Neuronal stem cell (in vitro differentiated cells): ENCODE measurements around the gene ANKRD49.

Experiments
- DNase-seq: peaks from one replicate; pipeline ENCODE4 v3.0.0-alpha.2; 2013; ENCODE audit warnings: low spot score
- H2AFZ ChIP-seq: one replicate; pipeline ENCODE4 v1.6.1; 2013; ENCODE audit warnings: mild to moderate bottlenecking, low read length, inconsistent platforms
- H2AK5ac ChIP-seq: 2 replicates; pipeline ENCODE4 v1.6.1; 2013; ENCODE audit warnings: low read depth, mild to moderate bottlenecking, inconsistent platforms, low read length, moderate library complexity, mixed read lengths
- H2BK120ac ChIP-seq: 2 replicates; pipeline ENCODE4 v1.6.1; 2013; ENCODE audit warnings: low read depth, mild to moderate bottlenecking, inconsistent platforms, low read length, moderate library complexity, mixed read lengths
- H2BK12ac ChIP-seq: one replicate; pipeline ENCODE4 v1.6.1; 2013; ENCODE audit warnings: low read length, inconsistent platforms
- H2BK15ac ChIP-seq: 2 replicates; pipeline ENCODE4 v1.6.1; 2013; ENCODE audit warnings: mild to moderate bottlenecking, low read length, inconsistent platforms, mixed read lengths
- H2BK5ac ChIP-seq: one replicate; pipeline ENCODE4 v1.6.1; 2013; ENCODE audit warnings: inconsistent platforms, mild to moderate bottlenecking, low read length, moderate library complexity
- H3K14ac ChIP-seq: one replicate; pipeline ENCODE4 v1.6.1; 2013; ENCODE audit warnings: low read length, inconsistent platforms
- H3K18ac ChIP-seq: 2 replicates; pipeline ENCODE4 v1.6.1; 2013; ENCODE audit warnings: low read length, inconsistent platforms
- H3K23ac ChIP-seq: 2 replicates; pipeline ENCODE4 v1.6.1; 2013; ENCODE audit warnings: low read depth, mild to moderate bottlenecking, mixed read lengths, low read length, inconsistent platforms; ENCODE audit not compliant: poor library complexity
- H3K27ac ChIP-seq: replicated peaks from 3 replicates; pipeline ENCODE4 v1.5.1; 2013; ENCODE audit warnings: low read length, inconsistent platforms
- H3K27me3 ChIP-seq, 3 experiments: 2 replicates each; pipeline ENCODE4 v1.6.1; 2013; ENCODE audit warnings: low read length in 3 of 3, mild to moderate bottlenecking in 2 of 3, inconsistent platforms in 1 of 3, low read depth in 1 of 3, mixed read lengths in 1 of 3, moderate library complexity in 1 of 3; ENCODE audit not compliant: control insufficient read depth in 3 of 3, insufficient read depth in 3 of 3
- H3K36me3 ChIP-seq, 2 donors: replicated peaks in 1 of 2; 2 replicates each; pipeline ENCODE4 v1.6.1; 2013; ENCODE audit warnings: low read length in 2 of 2; ENCODE audit not compliant: control insufficient read depth in 2 of 2, insufficient read depth in 2 of 2
- H3K4ac ChIP-seq: 2 replicates; pipeline ENCODE4 v1.6.1; 2013; ENCODE audit warnings: inconsistent platforms, mild to moderate bottlenecking, low read length, moderate library complexity
- H3K4me1 ChIP-seq, 2 donors: 1 replicate in 1 of 2; 2 replicates in 1 of 2; pipeline ENCODE4 v1.6.1; 2013; ENCODE audit warnings: low read length in 2 of 2, low read depth in 1 of 2; ENCODE audit not compliant: control insufficient read depth in 2 of 2, insufficient read depth in 1 of 2
- H3K4me2 ChIP-seq: one replicate; pipeline ENCODE4 v1.6.1; 2013; ENCODE audit warnings: mild to moderate bottlenecking, low read length, inconsistent platforms; ENCODE audit not compliant: insufficient read depth, poor library complexity, severe bottlenecking
- H3K4me3 ChIP-seq, 2 donors: 2 replicates each; pipeline ENCODE4 v1.5.1; 2013; ENCODE audit warnings: low read length in 2 of 2, mild to moderate bottlenecking in 2 of 2, inconsistent platforms in 1 of 2, moderate library complexity in 1 of 2
- H3K79me1 ChIP-seq: one replicate; pipeline ENCODE4 v1.6.1; 2013; ENCODE audit warnings: low read depth, mild to moderate bottlenecking, inconsistent platforms, low read length, moderate library complexity
- H3K9ac ChIP-seq: one replicate; pipeline ENCODE4 v1.6.1; 2013; ENCODE audit warnings: mild to moderate bottlenecking, low read depth, low read length, inconsistent platforms; ENCODE audit not compliant: poor library complexity
- H3K9me3 ChIP-seq, 2 donors: replicated peaks in 1 of 2; 2 replicates each; pipeline versions ENCODE3 to v1.6.1; 2013; ENCODE audit warnings: low read length in 2 of 2, mild to moderate bottlenecking in 2 of 2, inconsistent platforms in 1 of 2, low read depth in 1 of 2, mixed read lengths in 1 of 2, moderate library complexity in 1 of 2; ENCODE audit not compliant: control insufficient read depth in 2 of 2, insufficient read depth in 1 of 2
- H4K8ac ChIP-seq: one replicate; pipeline ENCODE4 v1.6.1; 2013; ENCODE audit warnings: low read depth, mild to moderate bottlenecking, inconsistent platforms, low read length, moderate library complexity
- H4K91ac ChIP-seq: one replicate; pipeline ENCODE4 v1.6.1; 2013; ENCODE audit warnings: low read length, low read depth, mild to moderate bottlenecking, inconsistent platforms; ENCODE audit not compliant: poor library complexity
- WGBS, 2 donors: extraction: QIAGEN DNeasy Blood & Tissue Kit; methylation state at CpG; one replicate each; pipeline ENCODE4 v1.1.7; 2013; ENCODE audit warnings: missing lambda C conversion rate in 2 of 2, mixed read lengths in 1 of 2; ENCODE audit not compliant: insufficient read length in 2 of 2, insufficient replicate concordance in 1 of 2; ENCODE audit errors: extremely low coverage in 2 of 2; 5-methylcytosine and 5-hydroxymethylcytosine counted together

Gene ANKRD49

GRCh38 chr11:94521684-94522083 lies 27.9 kb downstream of the ANKRD49 start:
- Histone ChIP-seq H3K79me1 (no peaks in the 10 kb centered on the region), H2BK12ac (no peak overlapping the region), H3K4me1 (no peaks in the 10 kb centered on the region), H2BK120ac (no peak overlapping the region), H3K27ac (no peak overlapping the region), H3K27me3 (peaks cover 0 to 17% (median 0%) of the 10 kb centered on the region in 3 experiments), H3K4me2 (no peak overlapping the region), H3K23ac (no peak overlapping the region), H3K4me3 (no peak overlapping the region), H4K8ac (no peak overlapping the region), H2BK5ac (no peak overlapping the region), H2AFZ (no peak overlapping the region), H3K36me3 (no peaks in the 10 kb centered on the region), H4K91ac (no peak overlapping the region), H2BK15ac (no peak overlapping the region), H3K9me3 (no peaks in the 10 kb centered on the region), H2AK5ac (no peak overlapping the region), H3K4ac (no peak overlapping the region), H3K14ac (no peak overlapping the region), H3K9ac (no peak overlapping the region), H3K18ac (no peak overlapping the region)
- DNase-seq: no peak
- WGBS, 2 donors: no CpG with 5 or more reads among the region's 5 CpGs

GRCh38 chr11:94524341-94524740 lies 30.6 kb downstream of the ANKRD49 start:
- Histone ChIP-seq H2AFZ (no peak overlapping the region), H3K27me3 (peaks cover 0 to 22% (median 0%) of the 10 kb centered on the region in 3 experiments), H2BK15ac (no peak overlapping the region), H2AK5ac (no peak overlapping the region), H2BK120ac (no peak overlapping the region), H3K23ac (no peak overlapping the region), H4K8ac (no peak overlapping the region), H3K4ac (no peak overlapping the region), H3K9me3 (no peaks in the 10 kb centered on the region), H3K36me3 (no peaks in the 10 kb centered on the region), H4K91ac (no peak overlapping the region), H3K4me3 (no peak overlapping the region), H2BK5ac (no peak overlapping the region), H3K9ac (no peak overlapping the region), H3K4me2 (no peak overlapping the region), H3K79me1 (no peaks in the 10 kb centered on the region), H3K14ac (no peak overlapping the region), H3K4me1 (no peaks in the 10 kb centered on the region), H2BK12ac (no peak overlapping the region), H3K27ac (no peak overlapping the region), H3K18ac (no peak overlapping the region)
- no peak for DNase-seq
- no CpG with 5 or more reads among the region's 1 CpG for WGBS, 2 donors

- Histone ChIP-seq H3K23ac (no peak overlapping the region), H2BK120ac (no peak overlapping the region), H3K9me3 (no peaks in the 10 kb centered on the region), H3K14ac (no peak overlapping the region), H3K36me3 (no peaks in the 10 kb centered on the region), H3K4me3 (no peak overlapping the region), H3K4ac (no peak overlapping the region), H3K27ac (no peak overlapping the region), H2AK5ac (no peak overlapping the region), H2BK15ac (no peak overlapping the region), H3K4me1 (no peaks in the 10 kb centered on the region), H4K8ac (no peak overlapping the region), H3K9ac (no peak overlapping the region), H3K79me1 (no peaks in the 10 kb centered on the region), H3K27me3 (peaks cover 0 to 27% (median 0%) of the 10 kb centered on the region in 3 experiments), H2BK5ac (no peak overlapping the region), H2AFZ (no peak overlapping the region), H2BK12ac (no peak overlapping the region), H4K91ac (no peak overlapping the region), H3K4me2 (no peak overlapping the region), H3K18ac (no peak overlapping the region)
- no CpG with 5 or more reads among the region's 5 CpGs for WGBS, 2 donors
- DNase-seq: peak; percentile 5
Observed at GRCh38 chr11:94525546-94526324, 32.0 kb downstream of the ANKRD49 start.

DNA sequence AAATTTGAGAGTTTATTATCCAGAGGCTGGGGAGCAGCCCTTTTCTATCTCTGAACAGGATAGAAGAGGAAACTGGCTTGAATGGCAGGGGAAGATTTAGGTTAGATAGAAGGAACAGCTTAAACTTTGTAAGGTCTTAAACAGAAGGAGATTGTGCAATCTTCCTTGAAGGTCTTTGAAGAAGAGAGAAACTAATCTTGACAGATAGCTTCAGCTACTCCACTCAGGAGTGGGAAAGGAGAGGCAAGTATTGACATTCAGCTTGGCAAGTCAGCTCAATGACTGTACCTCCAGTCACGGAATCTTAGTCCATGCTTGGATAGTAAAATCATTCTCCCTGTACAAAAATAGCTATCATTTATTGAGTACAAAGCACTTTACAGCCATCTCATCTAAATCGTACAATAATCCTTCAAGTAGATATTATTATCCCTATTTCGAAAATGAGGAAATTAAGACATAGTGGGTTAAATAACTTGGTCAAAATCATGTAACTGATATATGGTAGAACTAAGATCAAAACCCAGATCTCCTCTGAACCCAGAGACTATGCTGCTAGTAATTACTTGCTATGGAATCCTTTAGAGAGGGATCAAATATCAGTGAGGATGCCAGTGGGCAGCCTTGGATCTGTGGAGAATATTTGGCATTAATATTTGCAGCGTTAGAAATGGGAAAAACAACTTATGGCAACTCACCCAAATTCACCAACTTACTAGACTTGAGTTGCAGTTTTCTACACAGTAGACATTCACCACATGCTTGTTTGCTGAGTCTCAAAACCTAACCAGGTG lies 33.1 kb downstream of the ANKRD49 start:
- H2BK12ac ChIP-seq: no peak overlapping the region
- no peak overlapping the region for H3K23ac ChIP-seq
- no CpG with 5 or more reads among the region's 4 CpGs for WGBS, 2 donors
- no peaks in the 10 kb centered on the region for H3K4me1 ChIP-seq
- no peak overlapping the region for H4K91ac ChIP-seq
- H3K4me2 ChIP-seq: no peak overlapping the region
- H3K18ac ChIP-seq: no peak overlapping the region
- no peaks in the 10 kb centered on the region for H3K79me1 ChIP-seq
- H2BK120ac ChIP-seq: no peak overlapping the region
- H3K9ac ChIP-seq: no peak overlapping the region
- no peak overlapping the region for H2BK15ac ChIP-seq
- H3K27me3 ChIP-seq: peaks cover 0 to 27% (median 0%) of the 10 kb centered on the region in 3 experiments
- no peak overlapping the region for H2AK5ac ChIP-seq
- no peak overlapping the region for H3K4me3 ChIP-seq
- no peak overlapping the region for H2AFZ ChIP-seq
- DNase-seq: no peak
- no peaks in the 10 kb centered on the region for H3K36me3 ChIP-seq
- H3K4ac ChIP-seq: no peak overlapping the region
- H3K14ac ChIP-seq: no peak overlapping the region
- H3K27ac ChIP-seq: no peak overlapping the region
- no peaks in the 10 kb centered on the region for H3K9me3 ChIP-seq
- no peak overlapping the region for H4K8ac ChIP-seq
- H2BK5ac ChIP-seq: no peak overlapping the region
